Stimulated activated naive B cell treated with anti-CD40 and anti-IgM and Interleukin-4, amounts not matched to agents 10 μg/mL and 1 μg/mL and 100 μg/mL, for 72 hours (primary cell): ENCODE measurements around the gene KCNMB1.
"Not testable (repeated sequence)": the region's sequence is repeated elsewhere in the genome, so short reads cannot be mapped to it uniquely, and the experiment has no call there.

Experiments used
- ATAC-seq, 2 donors: fragments of 150-1000 bp; cut with Tn5 transposase; replicated peaks; 2 replicates each; pipeline ENCODE4 v1.10.0; 2021; ENCODE audit warnings: moderate library complexity in 1 of 2
- DNase-seq: peaks from one replicate; pipeline ENCODE4 v3.0.0; 2021
- H3K27ac Mint-ChIP-seq: one replicate; pipeline ENCODE4 v1.8.0; 2022; ENCODE audit warnings: mild to moderate bottlenecking, mixed read lengths
- H3K27me3 Mint-ChIP-seq, 2 donors: one replicate each; pipeline ENCODE4 v1.8.0; 2022; ENCODE audit warnings: mixed read lengths in 2 of 2
- H3K36me3 Mint-ChIP-seq, 2 donors: one replicate each; pipeline ENCODE4 v1.8.0; 2022; ENCODE audit warnings: mixed read lengths in 2 of 2, mild to moderate bottlenecking in 1 of 2
- H3K4me1 Mint-ChIP-seq, 2 donors: one replicate each; pipeline ENCODE4 v1.8.0; 2022; ENCODE audit warnings: mixed read lengths in 2 of 2, mild to moderate bottlenecking in 1 of 2
- H3K4me3 Mint-ChIP-seq, 2 donors: one replicate each; pipeline ENCODE4 v1.8.0; 2022; ENCODE audit warnings: mild to moderate bottlenecking in 2 of 2, mixed read lengths in 2 of 2, moderate library complexity in 1 of 2
- H3K9me3 Mint-ChIP-seq, 2 donors: one replicate each; pipeline ENCODE4 v1.8.0; 2022; ENCODE audit warnings: mixed read lengths in 2 of 2, mild to moderate bottlenecking in 1 of 2

Gene KCNMB1

GRCh38 chr5:170378740-170379139 is 10.4 kb downstream of the KCNMB1 start:
- Mint-ChIP-seq H3K9me3 (peaks cover 0 to 4% of the 10 kb centered on the region in 2 donors), H3K4me3 (no peak overlapping the region), H3K36me3 (no peaks in the 10 kb centered on the region), H3K27ac (no peak overlapping the region), H3K4me1 (peaks cover 0 to 1% of the 10 kb centered on the region in 2 donors), H3K27me3 (no peaks in the 10 kb centered on the region)
- no peak for DNase-seq
- no peak for ATAC-seq

- Mint-ChIP-seq H3K9me3 (peaks cover 0 to 4% of the 10 kb centered on the region in 2 donors), H3K27ac (no peak overlapping the region), H3K4me1 (peaks cover 0 to 1% of the 10 kb centered on the region in 2 donors), H3K27me3 (peaks cover 5 to 7% of the 10 kb centered on the region in 2 donors), H3K4me3 (no peak overlapping the region), H3K36me3 (no peaks in the 10 kb centered on the region)
- no peak for DNase-seq
- no peak for ATAC-seq
Measured at GRCh38 chr5:170377027-170377426, 12.1 kb downstream of the KCNMB1 start.

- not testable (repeated sequence) for H3K4me1 Mint-ChIP-seq, H3K27me3 Mint-ChIP-seq, H3K27ac Mint-ChIP-seq, H3K36me3 Mint-ChIP-seq, H3K4me3 Mint-ChIP-seq, H3K9me3 Mint-ChIP-seq, DNase-seq, ATAC-seq
Measured at GRCh38 chr5:170376526-170376925, 12.6 kb downstream of the KCNMB1 start.

- no peaks in the 10 kb centered on the region for H3K36me3 Mint-ChIP-seq
Measured at GRCh38 chr5:170375283-170375682, 13.9 kb downstream of the KCNMB1 start.

GRCh38 chr5:170372971-170373370 is 16.2 kb downstream of the KCNMB1 start:
- Mint-ChIP-seq H3K27me3 (peaks cover 5 to 7% of the 10 kb centered on the region in 2 donors), H3K36me3 (no peaks in the 10 kb centered on the region), H3K4me3 (no peak overlapping the region), H3K27ac (no peak overlapping the region), H3K4me1 (peaks cover 0 to 1% of the 10 kb centered on the region in 2 donors), H3K9me3 (peaks cover 0 to 4% of the 10 kb centered on the region in 2 donors)
- DNase-seq = no peak
- ATAC-seq = no peak

More at GRCh38 chr5:170375283-170375682, 13.9 kb downstream of the KCNMB1 start:
- Mint-ChIP-seq H3K27me3 (peaks cover 5 to 7% of the 10 kb centered on the region in 2 donors), H3K9me3 (peaks cover 0 to 4% of the 10 kb centered on the region in 2 donors), H3K4me1 (peaks cover 0 to 1% of the 10 kb centered on the region in 2 donors), H3K4me3 (no peak overlapping the region), H3K27ac (no peak overlapping the region)
- DNase-seq (no peak), ATAC-seq (no peak)

- H3K4me1 Mint-ChIP-seq = no peaks in the 10 kb centered on the region
- no peak overlapping the region for H3K27ac Mint-ChIP-seq
- H3K27me3 Mint-ChIP-seq = peaks cover 5 to 7% of the 10 kb centered on the region in 2 donors
- ATAC-seq = no peak
- no peak overlapping the region for H3K4me3 Mint-ChIP-seq
- H3K36me3 Mint-ChIP-seq = no peaks in the 10 kb centered on the region
- DNase-seq = no peak
- no peaks in the 10 kb centered on the region for H3K9me3 Mint-ChIP-seq
Measured at GRCh38 chr5:170368586-170368985, 20.6 kb downstream of the KCNMB1 start.

- no peak overlapping the region for H3K4me3 Mint-ChIP-seq
- no peak for DNase-seq
- ATAC-seq = no peak
- H3K27ac Mint-ChIP-seq = no peak overlapping the region
- no peaks in the 10 kb centered on the region for H3K27me3 Mint-ChIP-seq
- peaks cover 0 to under 1% of the 10 kb centered on the region in 2 donors for H3K4me1 Mint-ChIP-seq
- no peaks in the 10 kb centered on the region for H3K36me3 Mint-ChIP-seq
- H3K9me3 Mint-ChIP-seq = no peaks in the 10 kb centered on the region
Measured at GRCh38 chr5:170366276-170366675, 22.9 kb downstream of the KCNMB1 start.

- Mint-ChIP-seq H3K27ac (no peak overlapping the region), H3K9me3 (no peaks in the 10 kb centered on the region), H3K4me3 (no peak overlapping the region), H3K27me3 (no peaks in the 10 kb centered on the region), H3K4me1 (peaks cover 3 to 5% of the 10 kb centered on the region in 2 donors), H3K36me3 (no peaks in the 10 kb centered on the region)
- DNase-seq (no peak), ATAC-seq (no peak)
Measured at GRCh38 chr5:170365831-170366230, 23.3 kb downstream of the KCNMB1 start.

- Mint-ChIP-seq H3K36me3 (no peaks in the 10 kb centered on the region), H3K4me3 (no peak overlapping the region), H3K9me3 (no peaks in the 10 kb centered on the region), H3K4me1 (peaks cover 8 to 10% of the 10 kb centered on the region in 2 donors), H3K27ac (no peak overlapping the region), H3K27me3 (no peaks in the 10 kb centered on the region)
- no peak for DNase-seq
- ATAC-seq = no peak
Measured at GRCh38 chr5:170365011-170365410, 24.2 kb downstream of the KCNMB1 start.

- H3K27me3 Mint-ChIP-seq = no peaks in the 10 kb centered on the region
Measured at GRCh38 chr5:170363671-170364070, 25.5 kb downstream of the KCNMB1 start.

GRCh38 chr5:170362656-170363055 is 26.5 kb downstream of the KCNMB1 start:
- Mint-ChIP-seq H3K9me3 (no peaks in the 10 kb centered on the region), H3K27ac (no peak overlapping the region), H3K27me3 (no peaks in the 10 kb centered on the region), H3K36me3 (no peaks in the 10 kb centered on the region), H3K4me3 (no peak overlapping the region), H3K4me1 (peaks cover 14 to 28% of the 10 kb centered on the region in 2 donors)
- DNase-seq = no peak
- no peak for ATAC-seq

More at GRCh38 chr5:170363671-170364070, 25.5 kb downstream of the KCNMB1 start:
- DNase-seq (no peak), ATAC-seq (peak; percentile 42 to 44)
- no peak overlapping the region for H3K4me3 Mint-ChIP-seq
- no peaks in the 10 kb centered on the region for H3K9me3 Mint-ChIP-seq
- H3K36me3 Mint-ChIP-seq = no peaks in the 10 kb centered on the region
- H3K27ac Mint-ChIP-seq = no peak overlapping the region
- H3K4me1 Mint-ChIP-seq = peaks cover 8 to 18% of the 10 kb centered on the region in 2 donors

- Mint-ChIP-seq H3K36me3 (no peaks in the 10 kb centered on the region), H3K27me3 (no peaks in the 10 kb centered on the region), H3K4me3 (no peak overlapping the region), H3K27ac (no peak overlapping the region), H3K9me3 (no peaks in the 10 kb centered on the region), H3K4me1 (peaks cover 14 to 31% of the 10 kb centered on the region in 2 donors)
- no peak for DNase-seq
- ATAC-seq = no peak
Measured at GRCh38 chr5:170362102-170362501, 27.1 kb downstream of the KCNMB1 start.

- Mint-ChIP-seq H3K36me3 (no peaks in the 10 kb centered on the region), H3K4me1 (peaks cover 14 to 31% of the 10 kb centered on the region in 2 donors), H3K27me3 (peaks cover 0 to under 1% of the 10 kb centered on the region in 2 donors), H3K9me3 (no peaks in the 10 kb centered on the region), H3K4me3 (no peak overlapping the region), H3K27ac (no peak overlapping the region)
- ATAC-seq (no peak), DNase-seq (no peak)
Measured at GRCh38 chr5:170361616-170362015, 27.6 kb downstream of the KCNMB1 start.

- no peak for ATAC-seq
- no peaks in the 10 kb centered on the region for H3K9me3 Mint-ChIP-seq
- no peak overlapping the region for H3K4me3 Mint-ChIP-seq
- peaks cover 14 to 31% of the 10 kb centered on the region in 2 donors for H3K4me1 Mint-ChIP-seq
- no peak overlapping the region for H3K27ac Mint-ChIP-seq
- no peak for DNase-seq
- H3K27me3 Mint-ChIP-seq = peaks cover 0 to 4% of the 10 kb centered on the region in 2 donors
- H3K36me3 Mint-ChIP-seq = no peaks in the 10 kb centered on the region
Measured at GRCh38 chr5:170361116-170361515, 28.1 kb downstream of the KCNMB1 start.

- Mint-ChIP-seq H3K4me3 (no peak overlapping the region), H3K4me1 (peaks cover 14 to 31% of the 10 kb centered on the region in 2 donors), H3K9me3 (no peaks in the 10 kb centered on the region), H3K36me3 (no peaks in the 10 kb centered on the region), H3K27me3 (peaks cover 0 to 4% of the 10 kb centered on the region in 2 donors), H3K27ac (no peak overlapping the region)
- ATAC-seq (peak; percentile 57 to 58), DNase-seq (no peak)
Measured at GRCh38 chr5:170360709-170361108, 28.5 kb downstream of the KCNMB1 start.
